ENCODE results near the gene LARP4B. TPM values are rescaled to one million over a fixed set of nuclear protein-coding genes. Genes with fewer than 3 reads are reported as not detected.

The LARP4B gene
- total RNA-seq, 1 donor from 2014 or later = 90.2 TPM

DNA sequence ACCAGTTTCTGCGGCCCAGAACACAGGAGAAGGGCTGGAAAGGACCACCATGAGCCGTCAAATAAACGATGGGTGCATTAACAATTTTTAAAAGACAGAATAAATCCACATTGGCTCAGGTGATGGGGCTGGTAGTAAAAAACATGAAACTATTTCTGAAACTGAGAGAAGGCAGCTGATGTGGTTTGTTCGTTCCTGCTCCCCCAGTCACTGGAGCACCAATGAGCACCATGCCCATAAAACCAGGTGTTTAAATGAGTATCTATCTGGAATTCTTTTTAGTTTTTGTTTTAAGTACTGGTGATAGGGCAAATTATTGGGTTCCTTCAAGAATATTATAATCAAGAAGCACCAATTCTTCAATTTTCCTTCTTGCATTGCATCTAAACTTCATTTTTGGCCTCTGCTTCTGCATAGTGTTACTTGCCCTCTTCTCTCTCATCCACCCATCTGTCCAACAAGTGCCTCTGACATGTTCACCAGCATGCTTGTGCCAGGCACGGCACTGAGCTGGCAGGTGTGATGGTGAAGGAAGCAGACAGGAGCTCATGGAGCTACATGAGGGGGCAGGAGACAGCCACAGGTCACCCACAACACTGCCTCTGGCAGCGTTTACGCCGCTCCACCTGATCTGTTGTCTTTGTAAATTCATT is 65.5 kb downstream of the LARP4B start:
- Mint-ChIP-seq H3K4me3 (no peak overlapping the region), H3K9me3 (no peaks in the 10 kb centered on the region), H3K4me1 (peaks cover 2% of the 10 kb centered on the region), H3K36me3 (peaks cover 42% of the 10 kb centered on the region), H3K27ac (no peak overlapping the region), H3K27me3 (ENCODE audit: low read depth) (no peaks in the 10 kb centered on the region)
- TF ChIP-seq, protein P1, sequence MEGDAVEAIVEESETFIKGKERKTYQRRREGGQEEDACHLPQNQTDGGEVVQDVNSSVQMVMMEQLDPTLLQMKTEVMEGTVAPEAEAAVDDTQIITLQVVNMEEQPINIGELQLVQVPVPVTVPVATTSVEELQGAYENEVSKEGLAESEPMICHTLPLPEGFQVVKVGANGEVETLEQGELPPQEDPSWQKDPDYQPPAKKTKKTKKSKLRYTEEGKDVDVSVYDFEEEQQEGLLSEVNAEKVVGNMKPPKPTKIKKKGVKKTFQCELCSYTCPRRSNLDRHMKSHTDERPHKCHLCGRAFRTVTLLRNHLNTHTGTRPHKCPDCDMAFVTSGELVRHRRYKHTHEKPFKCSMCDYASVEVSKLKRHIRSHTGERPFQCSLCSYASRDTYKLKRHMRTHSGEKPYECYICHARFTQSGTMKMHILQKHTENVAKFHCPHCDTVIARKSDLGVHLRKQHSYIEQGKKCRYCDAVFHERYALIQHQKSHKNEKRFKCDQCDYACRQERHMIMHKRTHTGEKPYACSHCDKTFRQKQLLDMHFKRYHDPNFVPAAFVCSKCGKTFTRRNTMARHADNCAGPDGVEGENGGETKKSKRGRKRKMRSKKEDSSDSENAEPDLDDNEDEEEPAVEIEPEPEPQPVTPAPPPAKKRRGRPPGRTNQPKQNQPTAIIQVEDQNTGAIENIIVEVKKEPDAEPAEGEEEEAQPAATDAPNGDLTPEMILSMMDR (IDR thresholded peaks at IDR 0.05; ENCODE audit: unreplicated experiment) = no peak
- no peak for DNase-seq (ENCODE audit: low spot score in 2 of 2, unreplicated experiment in 2 of 2)

DNA sequence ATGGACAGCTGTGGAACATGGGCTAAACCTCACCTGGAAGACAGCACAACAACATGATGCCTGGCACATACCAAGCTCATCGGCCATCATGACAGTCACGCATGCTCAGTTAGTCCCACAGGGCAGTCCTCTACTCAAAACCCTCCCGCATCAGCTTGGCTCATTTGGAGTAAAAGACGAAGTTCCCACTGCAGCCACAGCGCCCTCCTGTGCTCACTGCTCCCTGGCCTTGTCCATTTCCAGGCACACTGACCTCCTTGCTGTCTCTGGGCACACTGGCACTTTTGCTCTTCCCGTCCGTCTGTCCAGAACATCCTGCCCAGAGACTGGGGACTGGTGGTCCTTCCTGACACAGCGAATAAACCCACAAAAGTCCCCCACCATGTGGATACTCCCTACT is 66.2 kb downstream of the LARP4B start:
- DNase-seq (ENCODE audit: low spot score in 2 of 2, unreplicated experiment in 2 of 2) = no peak
- Mint-ChIP-seq H3K4me3 (no peak overlapping the region), H3K36me3 (peaks cover 44% of the 10 kb centered on the region), H3K27me3 (ENCODE audit: low read depth) (no peaks in the 10 kb centered on the region), H3K9me3 (no peaks in the 10 kb centered on the region), H3K4me1 (peaks cover 2% of the 10 kb centered on the region), H3K27ac (no peak overlapping the region)
- TF ChIP-seq, protein P1 (IDR thresholded peaks at IDR 0.05; ENCODE audit: unreplicated experiment) = no peak

GRCh38 chr10:860519-860918 is 71.0 kb downstream of the LARP4B start:
- no peak for DNase-seq (ENCODE audit: low spot score in 2 of 2, unreplicated experiment in 2 of 2)
- H3K9me3 Mint-ChIP-seq = no peaks in the 10 kb centered on the region
- no peaks in the 10 kb centered on the region for H3K27me3 Mint-ChIP-seq (ENCODE audit: low read depth)
- TF ChIP-seq, protein P1 (IDR thresholded peaks at IDR 0.05; ENCODE audit: unreplicated experiment) = no peak
- H3K4me3 Mint-ChIP-seq = no peak overlapping the region
- no peak overlapping the region for H3K27ac Mint-ChIP-seq
- peaks cover 58% of the 10 kb centered on the region for H3K36me3 Mint-ChIP-seq
- H3K4me1 Mint-ChIP-seq = peaks cover 19% of the 10 kb centered on the region

- H3K27me3 Mint-ChIP-seq (ENCODE audit: low read depth) = no peaks in the 10 kb centered on the region
- H3K4me1 Mint-ChIP-seq = peaks cover 25% of the 10 kb centered on the region
- H3K36me3 Mint-ChIP-seq = peaks cover 67% of the 10 kb centered on the region
- DNase-seq (ENCODE audit: low spot score in 2 of 2, unreplicated experiment in 2 of 2) = no peak
- peak overlapping the region; percentile 84 for H3K27ac Mint-ChIP-seq
- peaks cover 23% of the 10 kb centered on the region for H3K9me3 Mint-ChIP-seq
- H3K4me3 Mint-ChIP-seq = no peak overlapping the region
- TF ChIP-seq, protein P1 (IDR thresholded peaks at IDR 0.05; ENCODE audit: unreplicated experiment) = no peak
These were observed 74.9 kb downstream of the LARP4B start for GRCh38 chr10:856416-857157.

GRCh38 chr10:855671-856070 is 75.8 kb downstream of the LARP4B start:
- Mint-ChIP-seq H3K27ac (peak overlapping the region; percentile 84), H3K9me3 (peaks cover 30% of the 10 kb centered on the region)
- TF ChIP-seq, protein P1 (IDR thresholded peaks at IDR 0.05; ENCODE audit: unreplicated experiment) = no peak

More at GRCh38 chr10:855671-856070, 75.8 kb downstream of the LARP4B start:
- no peak for DNase-seq (ENCODE audit: low spot score in 2 of 2, unreplicated experiment in 2 of 2)
- Mint-ChIP-seq H3K36me3 (peaks cover 68% of the 10 kb centered on the region), H3K27me3 (ENCODE audit: low read depth) (no peaks in the 10 kb centered on the region), H3K4me3 (no peak overlapping the region), H3K4me1 (peaks cover 25% of the 10 kb centered on the region)

All from mesothelial cell of epicardium (in vitro differentiated cells).